Neural cell (in vitro differentiated cells): ENCODE data around the gene SAMSN1. TPM values are rescaled to one million over a fixed set of nuclear protein-coding genes. Genes with fewer than 3 reads are reported as not detected.

Experiments
- H2AFZ ChIP-seq: fragments of 200-600, 300-800 bp; sonication (generic), shearing (Covaris generic); 2 replicates; pipeline ENCODE4 v1.6.0; 2014; ENCODE audit warnings: low read depth, mild to moderate bottlenecking, antibody characterized with exemption, low read length, moderate library complexity
- H3F3A ChIP-seq: fragments of 200-600 bp; shearing (Covaris generic); 2 replicates; pipeline ENCODE4 v1.6.1; 2016; ENCODE audit warnings: mild to moderate bottlenecking, moderate library complexity, mixed read lengths, antibody characterized with exemption, low read length; ENCODE audit not compliant: insufficient read depth, poor library complexity, severe bottlenecking
- H3K27ac ChIP-seq: fragments of 200-600, 300-800 bp; sonication (generic), shearing (Covaris generic); 2 replicates; pipeline ENCODE4 v1.5.1; 2014; ENCODE audit warnings: mild to moderate bottlenecking, low read length, moderate library complexity
- H3K27me3 ChIP-seq: fragments of 300-800, 200-600 bp; sonication (generic), shearing (Covaris generic); 2 replicates; pipeline ENCODE4 v1.6.0; 2014; ENCODE audit warnings: mild to moderate bottlenecking, low read depth, low read length, moderate library complexity; ENCODE audit not compliant: insufficient read depth
- H3K36me3 ChIP-seq: fragments of 300-800, 200-600 bp; sonication (generic), shearing (Covaris generic); 2 replicates; pipeline ENCODE4 v1.5.1; 2014; ENCODE audit warnings: mild to moderate bottlenecking, antibody characterized with exemption, low read length, moderate library complexity; ENCODE audit not compliant: insufficient read depth
- H3K4me2 ChIP-seq: fragments of 300-800, 200-600 bp; sonication (generic), shearing (Covaris generic); 2 replicates; pipeline ENCODE4 v1.6.0; 2014; ENCODE audit warnings: mild to moderate bottlenecking, low read length
- H3K4me3 ChIP-seq: fragments of 300-800, 200-600 bp; sonication (generic), shearing (Covaris generic); 2 replicates; pipeline ENCODE4 v1.5.1; 2014; ENCODE audit warnings: mild to moderate bottlenecking, low read length, moderate library complexity
- H3K79me2 ChIP-seq: fragments of 200-600 bp; shearing (Covaris generic); replicated peaks from 2 replicates; pipeline ENCODE4 v1.6.0; 2014; ENCODE audit warnings: mild to moderate bottlenecking, low read length, moderate library complexity; ENCODE audit not compliant: insufficient read depth
- H3K9ac ChIP-seq: fragments of 300-800, 200-600 bp; sonication (generic), shearing (Covaris generic); 2 replicates; pipeline ENCODE4 v1.6.1; 2016; ENCODE audit warnings: mild to moderate bottlenecking, low read length, mixed read lengths
- H3K9me2 ChIP-seq: fragments of 200-600 bp; shearing (Covaris generic); 2 replicates; pipeline ENCODE4 v1.6.1; 2016; ENCODE audit warnings: mild to moderate bottlenecking, low read length, mixed read lengths; ENCODE audit not compliant: insufficient read depth
- H3K9me3 ChIP-seq: fragments of 200-600, 300-800 bp; sonication (generic), shearing (Covaris generic); 2 replicates; pipeline ENCODE4 v1.6.1; 2016; ENCODE audit warnings: mild to moderate bottlenecking, mixed run types, low read length, moderate library complexity, mixed read lengths
- H4K20me1 ChIP-seq: fragments of 200-600 bp; shearing (Covaris generic); 2 replicates; pipeline ENCODE4 v1.6.1; 2016; ENCODE audit warnings: mild to moderate bottlenecking, mixed run types; ENCODE audit not compliant: insufficient read depth
- CTCF ChIP-seq: fragments of 450-650 bp; IDR thresholded peaks from 2 replicates; pipeline ENCODE4 v1.5.1; 2014; ENCODE audit warnings: antibody characterized with exemption, mild to moderate bottlenecking, moderate library complexity; ENCODE audit not compliant: poor library complexity, severe bottlenecking
- MXI1 ChIP-seq: fragments of 450-650 bp; conservative IDR thresholded peaks from 2 replicates; pipeline ENCODE4 v1.6.1; 2014; ENCODE audit warnings: antibody characterized with exemption, mild to moderate bottlenecking; ENCODE audit not compliant: poor library complexity, severe bottlenecking
- POLR2AphosphoS5 ChIP-seq: IDR thresholded peaks from 2 replicates; pipeline ENCODE4 v1.6.1; 2012
- polyA plus RNA-seq: library from polyadenylated mRNA; depleted of rRNA; stranded (reverse); fragments of >200 nt; gene quantifications from 2 replicates; pipeline ENCODE4 v1.2.3, GENCODE V29; 2014

SAMSN1 gene
- polyA plus RNA-seq, 1 donor from 2014 or later = 18.2 TPM

DNA sequence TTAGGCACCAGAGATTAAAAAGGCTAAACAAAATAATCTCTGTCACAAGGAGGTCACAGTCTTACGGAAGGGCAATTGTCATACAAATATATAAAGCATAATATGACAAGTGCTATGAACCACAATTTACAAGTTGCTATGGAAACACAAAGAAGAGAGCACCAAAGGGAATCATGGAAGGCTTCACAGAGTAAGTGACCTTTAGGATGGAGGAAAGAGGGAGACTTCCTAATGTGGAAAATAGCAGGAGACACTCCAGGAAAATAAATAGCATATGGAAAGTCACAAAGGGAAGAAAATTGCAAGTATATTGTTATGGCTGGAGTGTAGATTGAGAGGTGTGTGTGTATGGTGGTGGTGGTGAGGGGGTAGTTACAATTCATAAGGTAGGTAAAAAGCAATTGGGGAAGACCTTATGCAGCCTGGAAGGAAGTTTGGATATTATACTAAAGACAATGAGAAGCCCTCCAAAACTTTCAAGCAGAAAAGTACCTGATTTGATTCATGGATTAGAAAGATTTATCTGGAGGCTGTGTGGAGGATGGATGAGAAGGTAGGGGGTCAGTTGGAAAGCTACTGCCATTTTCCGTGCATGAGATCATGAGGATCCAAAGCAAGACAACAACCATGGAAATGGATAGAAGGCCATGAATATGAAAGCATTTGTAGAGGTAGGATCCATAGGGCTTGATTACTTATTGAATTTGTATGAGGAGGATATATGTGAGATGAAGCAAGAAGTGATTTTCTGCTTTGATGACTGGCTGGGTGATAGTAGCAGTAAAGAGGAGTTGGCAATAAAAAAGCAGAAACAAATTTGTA, 61.7 kb downstream of the SAMSN1 start:
- Histone ChIP-seq H3K9ac (no peak overlapping the region), H3K9me3 (no peaks in the 10 kb centered on the region), H3F3A (peaks cover 4% of the 10 kb centered on the region), H4K20me1 (no peaks in the 10 kb centered on the region), H3K27me3 (no peaks in the 10 kb centered on the region), H3K36me3 (no peaks in the 10 kb centered on the region), H3K4me3 (no peak overlapping the region), H2AFZ (no peak overlapping the region), H3K27ac (no peak overlapping the region), H3K4me2 (no peak overlapping the region), H3K79me2 (no peaks in the 10 kb centered on the region), H3K9me2 (no peaks in the 10 kb centered on the region)
- TF ChIP-seq MXI1 = no peak
- TF ChIP-seq CTCF = no peak

- Histone ChIP-seq H3K4me2 (no peak overlapping the region), H3K9ac (no peak overlapping the region), H3K27me3 (no peaks in the 10 kb centered on the region), H3K9me2 (no peaks in the 10 kb centered on the region), H3K4me3 (no peak overlapping the region), H3K27ac (no peak overlapping the region), H3K79me2 (no peaks in the 10 kb centered on the region), H3K9me3 (no peaks in the 10 kb centered on the region), H2AFZ (no peak overlapping the region), H3K36me3 (no peaks in the 10 kb centered on the region), H4K20me1 (no peaks in the 10 kb centered on the region), H3F3A (peaks cover 2% of the 10 kb centered on the region)
- no peak for TF ChIP-seq CTCF
- no peak for TF ChIP-seq POLR2AphosphoS5
These were observed 62.8 kb downstream of the SAMSN1 start for GRCh38 chr21:14483296-14483695.

- Histone ChIP-seq H3K9me2 (no peaks in the 10 kb centered on the region), H3K9ac (no peak overlapping the region), H3K27ac (no peak overlapping the region), H2AFZ (no peak overlapping the region), H3K9me3 (no peaks in the 10 kb centered on the region), H4K20me1 (no peaks in the 10 kb centered on the region), H3K4me3 (no peak overlapping the region), H3K79me2 (no peaks in the 10 kb centered on the region), H3K36me3 (no peaks in the 10 kb centered on the region), H3K4me2 (no peak overlapping the region), H3K27me3 (no peaks in the 10 kb centered on the region), H3F3A (no peaks in the 10 kb centered on the region)
- TF ChIP-seq POLR2AphosphoS5 = no peak
These were observed 64.0 kb downstream of the SAMSN1 start for GRCh38 chr21:14482165-14482564.

GRCh38 chr21:14480411-14481031, 65.6 kb downstream of the SAMSN1 start:
- no peak for TF ChIP-seq POLR2AphosphoS5
- H3K9me2 ChIP-seq = no peaks in the 10 kb centered on the region
- no peaks in the 10 kb centered on the region for H3K79me2 ChIP-seq
- H3K27ac ChIP-seq = no peak overlapping the region
- H3K4me2 ChIP-seq = no peak overlapping the region
- no peak overlapping the region for H2AFZ ChIP-seq
- H3K36me3 ChIP-seq = no peaks in the 10 kb centered on the region
- H3K9ac ChIP-seq = no peak overlapping the region
- no peaks in the 10 kb centered on the region for H3K27me3 ChIP-seq
- H3F3A ChIP-seq = no peaks in the 10 kb centered on the region
- no peak overlapping the region for H3K4me3 ChIP-seq
- no peaks in the 10 kb centered on the region for H3K9me3 ChIP-seq
- H4K20me1 ChIP-seq = no peaks in the 10 kb centered on the region
